HL-60 (cell line): ENCODE measurements around the gene CTNNA3.

Source experiments
- GABPA ChIP-seq: IDR thresholded peaks from 2 replicates; pipeline ENCODE4 v1.6.1; 2012; ENCODE audit warnings: low read depth
- POLR2AphosphoS5 ChIP-seq: IDR thresholded peaks from 2 replicates; pipeline ENCODE4 v1.6.1; 2012; ENCODE audit warnings: low read depth
- TF ChIP-seq, protein P1 (sequence below): IDR thresholded peaks from one replicate; pipeline ENCODE4 v1.5.1; 2011; ENCODE audit warnings: low read length, control low read depth, inconsistent platforms; ENCODE audit not compliant: insufficient read depth

DNA sequence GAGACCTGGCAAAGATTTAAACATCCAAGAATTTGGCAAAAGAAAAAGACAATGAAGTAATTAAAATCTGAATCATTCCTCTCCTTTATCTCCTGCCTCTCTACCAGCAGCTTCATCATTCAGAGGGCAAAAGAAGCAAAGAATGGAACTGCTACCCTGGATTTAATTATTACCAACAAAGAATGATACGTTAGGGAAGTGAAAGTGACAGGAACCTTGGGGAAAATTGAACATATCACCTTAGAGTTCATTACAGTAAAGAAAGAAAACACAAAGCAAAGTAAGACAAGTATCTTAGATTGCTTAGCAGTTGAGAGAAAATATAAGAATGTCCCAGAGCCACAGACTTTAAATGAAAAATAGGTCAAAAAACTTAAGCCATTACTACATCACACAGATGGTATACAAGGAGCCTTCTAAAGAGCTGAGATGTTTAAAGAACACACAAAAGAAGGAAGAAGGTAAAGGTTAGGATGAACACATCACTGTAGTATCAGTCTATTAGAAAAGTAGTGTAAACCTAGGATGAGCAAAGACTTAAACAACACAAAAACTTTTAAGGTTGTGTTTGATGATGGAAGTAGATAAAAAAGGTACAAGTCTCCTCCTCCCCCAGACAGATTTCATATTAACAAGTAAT, 17.5 kb downstream of the CTNNA3 start:
- TF ChIP-seq, protein P1, sequence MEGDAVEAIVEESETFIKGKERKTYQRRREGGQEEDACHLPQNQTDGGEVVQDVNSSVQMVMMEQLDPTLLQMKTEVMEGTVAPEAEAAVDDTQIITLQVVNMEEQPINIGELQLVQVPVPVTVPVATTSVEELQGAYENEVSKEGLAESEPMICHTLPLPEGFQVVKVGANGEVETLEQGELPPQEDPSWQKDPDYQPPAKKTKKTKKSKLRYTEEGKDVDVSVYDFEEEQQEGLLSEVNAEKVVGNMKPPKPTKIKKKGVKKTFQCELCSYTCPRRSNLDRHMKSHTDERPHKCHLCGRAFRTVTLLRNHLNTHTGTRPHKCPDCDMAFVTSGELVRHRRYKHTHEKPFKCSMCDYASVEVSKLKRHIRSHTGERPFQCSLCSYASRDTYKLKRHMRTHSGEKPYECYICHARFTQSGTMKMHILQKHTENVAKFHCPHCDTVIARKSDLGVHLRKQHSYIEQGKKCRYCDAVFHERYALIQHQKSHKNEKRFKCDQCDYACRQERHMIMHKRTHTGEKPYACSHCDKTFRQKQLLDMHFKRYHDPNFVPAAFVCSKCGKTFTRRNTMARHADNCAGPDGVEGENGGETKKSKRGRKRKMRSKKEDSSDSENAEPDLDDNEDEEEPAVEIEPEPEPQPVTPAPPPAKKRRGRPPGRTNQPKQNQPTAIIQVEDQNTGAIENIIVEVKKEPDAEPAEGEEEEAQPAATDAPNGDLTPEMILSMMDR: no peak
- TF ChIP-seq GABPA: no peak
- TF ChIP-seq POLR2AphosphoS5: no peak
